ENCODE data around the gene LTBR.

- TF ChIP-seq JUNB (IDR thresholded peaks at IDR 0.05): no peak
- TF ChIP-seq CTCF (IDR thresholded peaks at IDR 0.05): no peak
- no peak for TF ChIP-seq EP300 (IDR thresholded peaks at IDR 0.05)
- TF ChIP-seq RFX5 (IDR thresholded peaks at IDR 0.05): no peak
- no peak for TF ChIP-seq CBX2 (IDR thresholded peaks at IDR 0.05; ENCODE audit: borderline replicate concordance, low read depth)
- TF ChIP-seq KDM1A (IDR thresholded peaks at IDR 0.05; ENCODE audit: low read depth): no peak
- no peak for TF ChIP-seq REST (IDR thresholded peaks at IDR 0.05)
- no peak for TF ChIP-seq RNF2 (IDR thresholded peaks at IDR 0.05; ENCODE audit: borderline replicate concordance, low read depth)
- no peak for TF ChIP-seq CHD2 (IDR thresholded peaks at IDR 0.05; ENCODE audit: low read length, partially characterized antibody)
- no peak for TF ChIP-seq MYC (IDR thresholded peaks at IDR 0.05; ENCODE audit: borderline replicate concordance, low read length)
- TF ChIP-seq MAX (IDR thresholded peaks at IDR 0.05): no peak
- TF ChIP-seq BHLHE40 (IDR thresholded peaks at IDR 0.05; ENCODE audit: low read depth, low read length): no peak
- TF ChIP-seq RAD21 (conservative IDR thresholded peaks at IDR 0.05 in 1 of 2, IDR thresholded peaks at IDR 0.05 in 1 of 2): no peak
- no peak for TF ChIP-seq BCL3 (IDR thresholded peaks at IDR 0.05)
Observed at GRCh38 chr12:6386038-6386437, 2.1 kb downstream of the LTBR start.

Data from A549 (cell line).